HAP-1 (cell line): ENCODE data around the gene LRRC7.

Experiments used
- DNase-seq, 2 experiments: peaks; one replicate each; pipeline ENCODE4 v3.0.0-alpha.2; 2016 to 2020; ENCODE audit warnings: low spot score in 2 of 2
- H3K27me3 ChIP-seq: fragments of 250-450 bp; sonication (Bioruptor Pico); 2 replicates; pipeline ENCODE4 v1.5.1; 2020; ENCODE audit warnings: low read depth, mild to moderate bottlenecking, moderate library complexity
- H3K36me3 ChIP-seq: fragments of 250-450 bp; sonication (Bioruptor Pico); replicated peaks from 2 replicates; pipeline ENCODE4 v1.5.1; 2020; ENCODE audit warnings: mild to moderate bottlenecking
- H3K4me1 ChIP-seq: fragments of 250-450 bp; sonication (Bioruptor Pico); 2 replicates; pipeline ENCODE4 v1.5.1; 2020; ENCODE audit warnings: mild to moderate bottlenecking
- H3K4me3 ChIP-seq: fragments of 250-450 bp; sonication (Bioruptor Pico); 2 replicates; pipeline ENCODE4 v1.5.1; 2020; ENCODE audit warnings: mild to moderate bottlenecking, moderate library complexity
- H3K9me3 ChIP-seq: fragments of 250-450 bp; sonication (Bioruptor Pico); 2 replicates; pipeline ENCODE4 v1.5.1; 2020; ENCODE audit warnings: mild to moderate bottlenecking, moderate library complexity
- in situ Hi-C: fragments of 300-500 bp; cut with MboI; formaldehyde crosslinking; loops from 3 replicates; pipeline ENCODE4 v1.14.3; 2020; ENCODE audit warnings: low sequenced_read_pairs, inconsistent platforms, mixed read lengths

LRRC7 gene

GRCh38 chr1:69567652-69568420 lies at the start of gene LRRC7:
Gene LRRC7, plus strand, starts transcription at chr1:69567922. Its CDS starts 718 bp downstream, at chr1:69568640.
- DNase-seq: peak in 1 of 2 experiments; percentile 52
- in situ Hi-C loops: no loop called here
- no peaks in the 10 kb centered on the region for H3K9me3 ChIP-seq
- peak within 1 kb of the TSS; percentile 41 for H3K4me3 ChIP-seq
- peaks cover 18% of the 10 kb centered on the region for H3K4me1 ChIP-seq
- no peaks in the 10 kb centered on the region for H3K36me3 ChIP-seq
- H3K27me3 ChIP-seq: peaks cover 13% of the 10 kb centered on the region

- DNase-seq: no peak
- no peak overlapping the region for H3K4me3 ChIP-seq
- H3K4me1 ChIP-seq: 0 out of 2 replicates have a peak, but pooled peaks cover 4% of the 10 kb centered on the region
- no peaks in the 10 kb centered on the region for H3K27me3 ChIP-seq
- in situ Hi-C loops: no loop called here
- no peaks in the 10 kb centered on the region for H3K9me3 ChIP-seq
- no peaks in the 10 kb centered on the region for H3K36me3 ChIP-seq
These were observed 48.7 kb upstream of the LRRC7 start for GRCh38 chr1:69519006-69519405.

- no peak overlapping the region for H3K4me3 ChIP-seq
- no peaks in the 10 kb centered on the region for H3K9me3 ChIP-seq
- H3K27me3 ChIP-seq: no peaks in the 10 kb centered on the region
- no peak for DNase-seq
- H3K36me3 ChIP-seq: no peaks in the 10 kb centered on the region
- in situ Hi-C loops: no loop called here
- 0 out of 2 replicates have a peak, but pooled peaks cover 3% of the 10 kb centered on the region for H3K4me1 ChIP-seq
These were observed 47.4 kb upstream of the LRRC7 start for GRCh38 chr1:69520326-69520725.

GRCh38 chr1:69523032-69523431 lies 44.7 kb upstream of the LRRC7 start:
- no peak for DNase-seq
- in situ Hi-C loops: no loop called here

GRCh38 chr1:69523461-69523860 lies 44.3 kb upstream of the LRRC7 start:
- Histone ChIP-seq H3K36me3 (no peaks in the 10 kb centered on the region), H3K27me3 (no peaks in the 10 kb centered on the region), H3K9me3 (no peaks in the 10 kb centered on the region), H3K4me3 (no peak overlapping the region), H3K4me1 (no peaks in the 10 kb centered on the region)
- in situ Hi-C loops: no loop called here
- no peak for DNase-seq

More at GRCh38 chr1:69523032-69523431, 44.7 kb upstream of the LRRC7 start:
- H3K27me3 ChIP-seq: no peaks in the 10 kb centered on the region
- no peaks in the 10 kb centered on the region for H3K4me1 ChIP-seq
- no peaks in the 10 kb centered on the region for H3K9me3 ChIP-seq
- no peaks in the 10 kb centered on the region for H3K36me3 ChIP-seq
- no peak overlapping the region for H3K4me3 ChIP-seq

GRCh38 chr1:69524015-69524414 lies 43.7 kb upstream of the LRRC7 start:
- Histone ChIP-seq H3K4me1 (no peaks in the 10 kb centered on the region), H3K9me3 (no peaks in the 10 kb centered on the region), H3K4me3 (no peak overlapping the region), H3K36me3 (no peaks in the 10 kb centered on the region), H3K27me3 (no peaks in the 10 kb centered on the region)
- DNase-seq: no peak
- in situ Hi-C loops: no loop called here

GRCh38 chr1:69527273-69527672 lies 40.4 kb upstream of the LRRC7 start:
- in situ Hi-C loops: no loop called here
- H3K4me1 ChIP-seq: no peaks in the 10 kb centered on the region
- no peak overlapping the region for H3K4me3 ChIP-seq
- H3K9me3 ChIP-seq: no peaks in the 10 kb centered on the region
- no peaks in the 10 kb centered on the region for H3K27me3 ChIP-seq
- no peaks in the 10 kb centered on the region for H3K36me3 ChIP-seq
- no peak for DNase-seq

- Histone ChIP-seq H3K4me3 (no peak overlapping the region), H3K9me3 (no peaks in the 10 kb centered on the region), H3K36me3 (no peaks in the 10 kb centered on the region), H3K4me1 (no peaks in the 10 kb centered on the region), H3K27me3 (no peaks in the 10 kb centered on the region)
- in situ Hi-C loops: no loop called here
- DNase-seq: no peak
These were observed 39.3 kb upstream of the LRRC7 start for GRCh38 chr1:69528376-69528775.

- no peaks in the 10 kb centered on the region for H3K36me3 ChIP-seq
- no peak for DNase-seq
- no peaks in the 10 kb centered on the region for H3K9me3 ChIP-seq
These were observed 34.4 kb upstream of the LRRC7 start for GRCh38 chr1:69533343-69533742.

GRCh38 chr1:69534829-69535228 lies 32.9 kb upstream of the LRRC7 start:
- no peaks in the 10 kb centered on the region for H3K36me3 ChIP-seq
- DNase-seq: no peak

More at GRCh38 chr1:69533343-69533742, 34.4 kb upstream of the LRRC7 start:
- in situ Hi-C loops: no loop called here
- Histone ChIP-seq H3K4me3 (no peak overlapping the region), H3K4me1 (no peaks in the 10 kb centered on the region), H3K27me3 (no peaks in the 10 kb centered on the region)

GRCh38 chr1:69535490-69535889 lies 32.2 kb upstream of the LRRC7 start:
- Histone ChIP-seq H3K9me3 (no peaks in the 10 kb centered on the region), H3K27me3 (no peaks in the 10 kb centered on the region), H3K4me3 (no peak overlapping the region), H3K36me3 (no peaks in the 10 kb centered on the region), H3K4me1 (no peaks in the 10 kb centered on the region)
- DNase-seq: no peak
- in situ Hi-C loops: no loop called here

More at GRCh38 chr1:69534829-69535228, 32.9 kb upstream of the LRRC7 start:
- H3K27me3 ChIP-seq: no peaks in the 10 kb centered on the region
- H3K4me3 ChIP-seq: no peak overlapping the region
- in situ Hi-C loops: no loop called here
- H3K4me1 ChIP-seq: no peaks in the 10 kb centered on the region
- H3K9me3 ChIP-seq: no peaks in the 10 kb centered on the region

GRCh38 chr1:69540052-69540451 lies 27.7 kb upstream of the LRRC7 start:
- Histone ChIP-seq H3K36me3 (no peaks in the 10 kb centered on the region), H3K4me1 (peaks cover 13% of the 10 kb centered on the region), H3K4me3 (no peak overlapping the region), H3K9me3 (no peaks in the 10 kb centered on the region), H3K27me3 (no peaks in the 10 kb centered on the region)
- DNase-seq: no peak
- in situ Hi-C loops: no loop called here

GRCh38 chr1:69551476-69552324 lies 16.0 kb upstream of the LRRC7 start:
- Histone ChIP-seq H3K27me3 (no peaks in the 10 kb centered on the region), H3K9me3 (no peaks in the 10 kb centered on the region), H3K36me3 (no peaks in the 10 kb centered on the region), H3K4me3 (no peak overlapping the region), H3K4me1 (no peaks in the 10 kb centered on the region)
- in situ Hi-C loops: no loop called here
- DNase-seq: no peak

GRCh38 chr1:69553726-69554125 lies 14.0 kb upstream of the LRRC7 start:
- no peak for DNase-seq
- Histone ChIP-seq H3K9me3 (no peaks in the 10 kb centered on the region), H3K4me1 (no peaks in the 10 kb centered on the region), H3K27me3 (0 out of 2 replicates have a peak, but pooled peaks cover under 1% of the 10 kb centered on the region), H3K36me3 (no peaks in the 10 kb centered on the region; the same call in 1 of the 2 replicates), H3K4me3 (no peak overlapping the region)
- in situ Hi-C loops: no loop called here
